Right lobe of liver (tissue), 6 donors: ENCODE data around the gene SERPIND1. TPM values are rescaled to one million over a fixed set of nuclear protein-coding genes. Genes with fewer than 3 reads are reported as not detected.

Experiments
- ATAC-seq, 4 donors: fragments of 200-7000 bp; cut with Tn5 transposase; one replicate each; pipeline ENCODE4 v1.9.1; 2020; ENCODE audit warnings: mild to moderate bottlenecking in 4 of 4, moderate library complexity in 4 of 4
- DNase-seq, 3 donors: peaks; one replicate each; pipeline ENCODE4 v3.0.0-alpha.2; 2020
- H3K27ac ChIP-seq, 3 donors: fragments of 200-600 bp; one replicate each; pipeline ENCODE4 v1.8.0; 2022
- H3K27me3 ChIP-seq, 2 donors: fragments of 200-600 bp; one replicate each; pipeline ENCODE4 v1.8.0; 2022
- H3K36me3 ChIP-seq, 4 donors: fragments of 200-600 bp; sonication (generic) in 1 of 4; one replicate each; pipeline versions ENCODE4 v1.5.1 to v1.8.0; 2017 to 2022; ENCODE audit warnings: control low read depth in 1 of 4
- H3K4me1 ChIP-seq, 4 donors: fragments of 200-600 bp; sonication (generic) in 1 of 4; one replicate each; pipeline versions ENCODE4 v1.5.1 to v1.8.0; 2017 to 2022; ENCODE audit warnings: control low read depth in 1 of 4
- H3K4me3 ChIP-seq, 3 donors: fragments of 200-600 bp; one replicate each; pipeline ENCODE4 v1.8.0; 2022
- H3K9me3 ChIP-seq, 4 donors: fragments of 200-600 bp; sonication (generic) in 1 of 4; one replicate each; pipeline versions ENCODE4 v1.5.1 to v1.8.0; 2017 to 2022; ENCODE audit warnings: control low read depth in 1 of 4
- POLR2A ChIP-seq: fragments of 450-650 bp; IDR thresholded peaks from one replicate; pipeline ENCODE4 v1.6.1; 2017; ENCODE audit warnings: antibody characterized with exemption, mild to moderate bottlenecking
- WGBS: methylation state at CpG from one replicate; pipeline ENCODE4 v1.1.6; 2018; ENCODE audit warnings: low coverage, low lambda C conversion rate; ENCODE audit not compliant: insufficient coverage; ENCODE audit errors: missing lambda C conversion rate; 5-methylcytosine and 5-hydroxymethylcytosine counted together
- intact Hi-C, 2 donors: fragments of 100-400 bp; cut with DNase I; formaldehyde crosslinking; loops; one replicate each; pipeline versions ENCODE4 v1.11.2 to v1.14.1; 2022
- total RNA-seq, 6 experiments: library from RNA; depleted of rRNA in 2 of 6; stranded (reverse); fragments of >200 nt in 2 of 6; fragmentation: NEBNext Ultra II Directional in 3 of 6; extraction: Animal tissue kit (Norgen Biotek cat#: 25700) in 3 of 6; gene quantifications; one replicate each; pipeline versions ENCODE4 v1.1.0 to v1.2.4, GENCODE V29; 2016 to 2023
- TF ChIP-seq, protein P1 (sequence below), 4 donors: fragments of 200-600 bp in 3 of 4; fragments of 450-650 bp in 1 of 4; IDR thresholded peaks; one replicate each; pipeline versions ENCODE4 v1.5.1 to v1.8.0; 2016 to 2022; ENCODE audit warnings: antibody characterized with exemption in 4 of 4, mild to moderate bottlenecking in 2 of 4
- donor health status: DM: no; HTN: yes; CAD: no.
- donor health status: DM: no; HTN: no; CAD: no.
- donor health status: DM: no; HTN: no; CAD: no.
- donor health status: DM: no; HTN: yes; CAD: no.
- donor health status: DM: no; HTN: yes; CAD: no.

SERPIND1 gene
- total RNA-seq, 6 experiments from 2014 or later: 49.7 to 615 (median 331) TPM

GRCh38 chr22:20798218-20798617 lies 24.3 kb downstream of the SERPIND1 start:
- DNase-seq: no peak
- H3K36me3 ChIP-seq: peaks cover 0 to 71% (median 35%) of the 10 kb centered on the region in 4 donors
- no peak overlapping the region for H3K27ac ChIP-seq
- no peak overlapping the region for H3K4me3 ChIP-seq
- 91% methylated on average over 5 of the region's 5 CpGs for WGBS
- ATAC-seq: no peak
- intact Hi-C loops: loop anchor here (10.0 kb wide), 2 partner anchors 77 to 87 kb away; no protein-coding TSS in a partner anchor
- H3K4me1 ChIP-seq: peaks cover 0 to 9% (median 0%) of the 10 kb centered on the region in 4 donors
- H3K9me3 ChIP-seq: no peaks in the 10 kb centered on the region
- no peaks in the 10 kb centered on the region for H3K27me3 ChIP-seq
- TF ChIP-seq POLR2A: no peak
- TF ChIP-seq, protein P1, sequence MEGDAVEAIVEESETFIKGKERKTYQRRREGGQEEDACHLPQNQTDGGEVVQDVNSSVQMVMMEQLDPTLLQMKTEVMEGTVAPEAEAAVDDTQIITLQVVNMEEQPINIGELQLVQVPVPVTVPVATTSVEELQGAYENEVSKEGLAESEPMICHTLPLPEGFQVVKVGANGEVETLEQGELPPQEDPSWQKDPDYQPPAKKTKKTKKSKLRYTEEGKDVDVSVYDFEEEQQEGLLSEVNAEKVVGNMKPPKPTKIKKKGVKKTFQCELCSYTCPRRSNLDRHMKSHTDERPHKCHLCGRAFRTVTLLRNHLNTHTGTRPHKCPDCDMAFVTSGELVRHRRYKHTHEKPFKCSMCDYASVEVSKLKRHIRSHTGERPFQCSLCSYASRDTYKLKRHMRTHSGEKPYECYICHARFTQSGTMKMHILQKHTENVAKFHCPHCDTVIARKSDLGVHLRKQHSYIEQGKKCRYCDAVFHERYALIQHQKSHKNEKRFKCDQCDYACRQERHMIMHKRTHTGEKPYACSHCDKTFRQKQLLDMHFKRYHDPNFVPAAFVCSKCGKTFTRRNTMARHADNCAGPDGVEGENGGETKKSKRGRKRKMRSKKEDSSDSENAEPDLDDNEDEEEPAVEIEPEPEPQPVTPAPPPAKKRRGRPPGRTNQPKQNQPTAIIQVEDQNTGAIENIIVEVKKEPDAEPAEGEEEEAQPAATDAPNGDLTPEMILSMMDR (IDR thresholded peaks at IDR 0.05): no peak

DNA sequence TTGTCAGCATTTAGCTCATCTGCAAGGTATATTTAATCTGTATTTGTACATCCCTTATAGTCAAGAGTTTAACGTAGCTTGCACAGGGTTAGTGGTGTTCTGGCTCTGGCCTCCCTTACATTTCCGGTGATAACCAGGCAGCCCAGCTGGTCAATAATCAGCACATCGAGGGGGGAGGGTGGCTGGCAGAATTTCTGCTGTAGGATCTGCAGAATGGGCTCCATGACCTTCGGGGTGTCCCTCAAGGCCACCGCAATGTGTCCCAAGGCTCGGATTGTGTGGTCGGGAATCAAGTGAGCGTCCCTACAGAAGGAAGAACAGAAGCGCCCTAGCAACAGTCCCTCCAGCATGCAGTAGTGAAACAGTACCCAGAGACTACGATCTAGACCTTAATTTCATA lies 25.1 kb downstream of the SERPIND1 start:
- H3K4me3 ChIP-seq: no peak overlapping the region
- 70% methylated on average over 6 of the region's 10 CpGs for WGBS
- DNase-seq: no peak
- ATAC-seq: no peak
- no peaks in the 10 kb centered on the region for H3K9me3 ChIP-seq
- H3K4me1 ChIP-seq: peaks cover 0 to 9% (median 0%) of the 10 kb centered on the region in 4 donors
- no peak overlapping the region for H3K27ac ChIP-seq
- H3K27me3 ChIP-seq: no peaks in the 10 kb centered on the region
- intact Hi-C loops: loop anchor here (10.0 kb wide), 2 partner anchors 76 to 86 kb away; no protein-coding TSS in a partner anchor
- TF ChIP-seq, protein P1 (IDR thresholded peaks at IDR 0.05): no peak
- TF ChIP-seq POLR2A: no peak
- H3K36me3 ChIP-seq: peaks cover 0 to 78% (median 39%) of the 10 kb centered on the region in 4 donors

DNA sequence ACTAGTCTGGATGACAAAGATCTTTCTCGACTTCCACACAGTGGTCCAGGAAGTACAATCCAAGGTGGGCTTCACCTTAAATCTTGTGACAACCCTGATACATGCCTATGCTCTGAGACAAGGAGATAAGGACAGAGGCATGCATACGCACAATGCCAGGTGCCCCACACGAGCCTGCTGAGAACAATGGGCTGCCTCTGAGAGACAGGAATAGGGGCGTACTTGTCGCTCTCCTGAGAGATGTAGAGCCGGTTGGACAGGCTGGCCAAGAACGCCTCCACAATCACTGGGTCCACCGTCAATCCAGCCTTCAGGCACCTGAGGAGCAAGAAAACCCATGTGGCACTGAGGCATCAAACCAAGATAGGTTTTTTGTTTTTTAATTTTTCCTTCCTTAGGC lies 25.5 kb downstream of the SERPIND1 start:
- Histone ChIP-seq H3K9me3 (no peaks in the 10 kb centered on the region), H3K4me3 (no peak overlapping the region), H3K36me3 (peaks cover 0 to 82% (median 39%) of the 10 kb centered on the region in 4 donors), H3K4me1 (peaks cover 0 to 9% (median 0%) of the 10 kb centered on the region in 4 donors), H3K27ac (no peak overlapping the region), H3K27me3 (no peaks in the 10 kb centered on the region)
- ATAC-seq (no peak), DNase-seq (no peak)
- no CpG with 5 or more reads among the region's 8 CpGs for WGBS
- intact Hi-C loops: loop anchor here (10.0 kb wide), 2 partner anchors 75 to 85 kb away; no protein-coding TSS in a partner anchor
- no peak for TF ChIP-seq POLR2A
- TF ChIP-seq, protein P1 (IDR thresholded peaks at IDR 0.05): no peak

DNA sequence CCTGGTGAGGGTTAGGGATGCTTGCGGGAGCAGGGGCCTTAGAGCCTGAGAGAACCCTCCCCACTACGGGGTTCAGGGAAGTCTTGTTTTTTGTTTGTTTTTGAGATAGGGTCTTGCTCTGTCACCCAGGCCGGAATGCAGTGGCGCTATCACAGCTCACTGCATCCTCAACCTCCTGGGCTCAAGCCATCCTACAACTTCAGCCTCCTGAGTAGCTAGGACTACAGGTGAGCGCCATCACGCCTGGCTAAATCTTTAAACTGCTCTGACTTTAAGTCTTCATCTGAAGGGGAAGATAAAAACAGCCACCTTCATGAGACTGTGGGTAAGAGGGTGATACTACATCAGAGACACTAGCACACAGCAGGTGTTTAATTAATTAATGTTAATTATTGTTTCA lies 28.5 kb downstream of the SERPIND1 start:
- peaks cover 0 to 91% (median 50%) of the 10 kb centered on the region in 4 donors for H3K36me3 ChIP-seq
- DNase-seq: no peak
- H3K27me3 ChIP-seq: no peaks in the 10 kb centered on the region
- no peak for ATAC-seq
- peaks cover 0 to 1% (median 0%) of the 10 kb centered on the region in 4 donors for H3K4me1 ChIP-seq
- no peaks in the 10 kb centered on the region for H3K9me3 ChIP-seq
- TF ChIP-seq POLR2A: no peak
- TF ChIP-seq, protein P1 (IDR thresholded peaks at IDR 0.05): no peak
- intact Hi-C loops: no loop called here
- 83% methylated on average over 5 of the region's 6 CpGs for WGBS
- H3K27ac ChIP-seq: no peak overlapping the region
- H3K4me3 ChIP-seq: no peak overlapping the region
